K562 (cell line): ENCODE results near the gene PDCD11. TPM values are rescaled to one million over a fixed set of nuclear protein-coding genes. Genes with fewer than 3 reads are reported as not detected.

ENCODE experiments used
- ATAC-seq: fragments of 200-7000 bp; cut with Tn5 transposase; 3 replicates; pipeline ENCODE4 v1.9.1; 2020; ENCODE audit warnings: moderate library complexity
- BruUV-seq: library from RNA; stranded (reverse); fragments of 400-500 nt; replicated peaks from 2 replicates; lab custom pipeline; 2021; lab: Mats Ljungman, UMichigan
- CTCF ChIA-PET: fragments of 300-600 bp; formaldehyde crosslinking; extraction: SDS; loops from one replicate; lab custom pipeline; 2021; ENCODE audit warnings: low intra/inter-chr PET ratio; lab: Yijun Ruan, JAX
- POLR2A ChIA-PET: fragments of 300-600, 350-650 bp; sonication (Branson Sonifier 250); formaldehyde crosslinking; extraction: SDS; loops from one replicate; lab custom pipeline; 2021; ENCODE audit warnings: antibody characterized with exemption, inconsistent platforms; lab: Yijun Ruan, JAX
- DNase-seq, 4 experiments: peaks; one replicate each; pipeline versions ENCODE4 v3.0.0 to v3.0.0-alpha.2; 2011 to 2018; ENCODE audit warnings: low spot score in 3 of 4, mixed read lengths in 3 of 4; ENCODE audit errors: extremely low read depth in 1 of 4
- FAIRE-seq: peaks from 2 replicates; lab custom pipeline; 2011; peaks lifted over from hg19 to GRCh38; lab: Jason Lieb, UNC
- H2AFZ ChIP-seq: 2 replicates; pipeline ENCODE4 v1.6.0; 2011; ENCODE audit warnings: low read depth, low read length, control low read depth, inconsistent platforms
- H3K27ac ChIP-seq: fragments of 200-600 bp; 3 replicates; pipeline ENCODE4 v1.8.0; 2011; ENCODE audit warnings: low read depth, mild to moderate bottlenecking, control low read depth, inconsistent platforms, low read length, moderate library complexity, mixed read lengths; ENCODE audit errors: extremely low read depth
- H3K27me3 ChIP-seq, 2 experiments: fragments of 300-600 bp in 1 of 2; 2 replicates in 1 of 2; 3 replicates in 1 of 2; pipeline versions ENCODE4 v1.6.0 to v1.8.0; 2011; ENCODE audit warnings: inconsistent platforms in 2 of 2, low read length in 2 of 2, mild to moderate bottlenecking in 1 of 2, mixed read lengths in 1 of 2, moderate library complexity in 1 of 2; ENCODE audit not compliant: control insufficient read depth in 2 of 2, insufficient read depth in 2 of 2
- H3K36me3 ChIP-seq: fragments of 300-600 bp; 3 replicates; pipeline ENCODE4 v1.8.0; 2011; ENCODE audit warnings: mild to moderate bottlenecking, low read length, inconsistent platforms; ENCODE audit not compliant: control insufficient read depth, insufficient read depth
- H3K4me1 ChIP-seq, 2 experiments: fragments of 200-600 bp in 1 of 2; replicated peaks in 1 of 2; 2 replicates in 1 of 2; 3 replicates in 1 of 2; pipeline versions ENCODE4 v1.5.1 to v1.8.0; 2011; ENCODE audit warnings: inconsistent platforms in 2 of 2, low read length in 2 of 2, mild to moderate bottlenecking in 1 of 2, mixed read lengths in 1 of 2, moderate library complexity in 1 of 2; ENCODE audit not compliant: control insufficient read depth in 2 of 2, insufficient read depth in 2 of 2
- H3K4me2 ChIP-seq: 2 replicates; pipeline ENCODE4 v1.6.1; 2011; ENCODE audit warnings: low read length, control low read depth, inconsistent platforms, mixed read lengths; ENCODE audit not compliant: insufficient read depth
- H3K4me3 ChIP-seq: fragments of 200-600 bp; sonication (generic), shearing (Covaris generic); 2 replicates; pipeline ENCODE4 v1.5.1; 2016; ENCODE audit warnings: control low read depth, inconsistent platforms
- H3K79me2 ChIP-seq: fragments of 200-600 bp; 3 replicates; pipeline ENCODE4 v1.8.0; 2011; ENCODE audit warnings: low read length, inconsistent platforms; ENCODE audit not compliant: control insufficient read depth, insufficient read depth
- H3K9ac ChIP-seq, 2 experiments: 2 replicates each; pipeline versions ENCODE4 v1.6.0 to v1.6.1; 2011; ENCODE audit warnings: low read depth in 2 of 2, low read length in 2 of 2, control low read depth in 1 of 2, inconsistent platforms in 1 of 2, mild to moderate bottlenecking in 1 of 2, mixed read lengths in 1 of 2; ENCODE audit not compliant: insufficient read depth in 1 of 2
- H3K9me1 ChIP-seq: one replicate; pipeline ENCODE4 v1.6.0; 2011; ENCODE audit warnings: inconsistent platforms, mild to moderate bottlenecking, low read length, moderate library complexity; ENCODE audit not compliant: control insufficient read depth, insufficient read depth
- H3K9me3 ChIP-seq: replicated peaks from 2 replicates; pipeline ENCODE4 v1.5.1; 2011; ENCODE audit warnings: low read depth, low read length, inconsistent platforms; ENCODE audit not compliant: control insufficient read depth, insufficient read depth
- H4K20me1 ChIP-seq: replicated peaks from 2 replicates; pipeline ENCODE4 v1.6.1; 2011; ENCODE audit warnings: low read length, inconsistent platforms, mixed read lengths; ENCODE audit not compliant: control insufficient read depth, insufficient read depth
- BRF1 ChIP-seq: IDR thresholded peaks from 3 replicates; pipeline ENCODE4 v1.6.1; 2011; ENCODE audit warnings: borderline replicate concordance, mild to moderate bottlenecking; ENCODE audit not compliant: insufficient read length; ENCODE audit errors: extremely low read depth
- CBFA2T3 ChIP-seq: fragments of 450-650 bp; IDR thresholded peaks from 2 replicates; pipeline ENCODE4 v1.6.1; 2017
- HDAC2 ChIP-seq: fragments of 450-650 bp; IDR thresholded peaks from 2 replicates; pipeline ENCODE4 v1.6.1; 2016; ENCODE audit warnings: mild to moderate bottlenecking
- PCBP1 ChIP-seq: fragments of 200-400 bp; formaldehyde crosslinking; IDR thresholded peaks from 2 replicates; pipeline ENCODE4 v1.6.1; 2018; ENCODE audit warnings: mild to moderate bottlenecking, low read depth, low read length; ENCODE audit not compliant: poor library complexity, severe bottlenecking
- RBM39 ChIP-seq: fragments of 200-400 bp; formaldehyde crosslinking; optimal IDR thresholded peaks from 2 replicates; pipeline ENCODE3; 2018; ENCODE audit warnings: low read depth, low read length
- TCF3 ChIP-seq: sonication (generic); formaldehyde crosslinking; IDR thresholded peaks from 2 replicates; pipeline ENCODE4 v1.4.0; 2020; ENCODE audit warnings: mild to moderate bottlenecking, missing genetic modification reagents
- ZNF551 ChIP-seq: fragments of 250-450 bp; sonication (Bioruptor Pico); IDR thresholded peaks from 2 replicates; pipeline ENCODE4 v1.5.0; 2021; ENCODE audit warnings: mild to moderate bottlenecking, moderate library complexity
- WGBS: fragments of 100-300 bp; shearing (Covaris generic); methylation state at CpG from one replicate; pipeline ENCODE4 v1.1.6; 2016; ENCODE audit warnings: low coverage, mixed read lengths; ENCODE audit not compliant: insufficient coverage; ENCODE audit errors: missing lambda C conversion rate; 5-methylcytosine and 5-hydroxymethylcytosine counted together
- in situ Hi-C: fragments of 300-500 bp; cut with MboI; formaldehyde crosslinking; loops from 4 replicates; pipeline ENCODE4 v1.15.0; 2018; ENCODE audit warnings: inconsistent platforms, mixed read lengths
- intact Hi-C: fragments of 100-400 bp; cut with micrococcal nuclease; formaldehyde crosslinking; loops from 2 replicates; pipeline ENCODE4 v1.14.2; 2022
- polyA plus RNA-seq, 8 experiments: library from polyadenylated mRNA; depleted of rRNA in 4 of 8; stranded (reverse) in 5 of 8; unstranded in 3 of 8; fragments of >200 nt; fragmentation: Nextera tagmentation in 2 of 8; fragmentation: Illumina TruSeq in 1 of 8; extraction: Ambion mirVana in 2 of 8; extraction: Trizol in 1 of 8; gene quantifications; 2 replicates each; pipeline versions ENCODE4 v1.2.1 to v1.2.3, GENCODE V29; 2011 to 2014; ENCODE audit warnings: inconsistent platforms in 1 of 8, missing spikeins in 1 of 8
- total RNA-seq, 7 experiments: library from RNA; depleted of rRNA in 6 of 7; stranded (reverse); fragments of >200 nt in 6 of 7; fragmentation: Illumina TruSeq in 2 of 7; extraction: Trizol in 2 of 7; gene quantifications; 2 replicates each; pipeline versions ENCODE4 v1.2.1 to v1.2.3, GENCODE V29; 2011 to 2021; ENCODE audit warnings: low replicate concordance in 1 of 7
- TF ChIP-seq, protein P1 (sequence below), 2 experiments: fragments of 450-650 bp in 1 of 2; IDR thresholded peaks; 2 replicates each; pipeline ENCODE4 v1.6.1; 2011 to 2017; ENCODE audit warnings: low read depth in 2 of 2, antibody characterized with exemption in 1 of 2, borderline replicate concordance in 1 of 2, low read length in 1 of 2, mild to moderate bottlenecking in 1 of 2, mixed read lengths in 1 of 2; ENCODE audit not compliant: control insufficient read depth in 1 of 2
- TF ChIP-seq, protein P2 (sequence below): sonication (generic); formaldehyde crosslinking; IDR thresholded peaks from 2 replicates; pipeline ENCODE4 v1.8.0; 2022; ENCODE audit warnings: missing genetic modification reagents, mild to moderate bottlenecking, moderate library complexity, borderline replicate concordance
- TF ChIP-seq, protein P3 (sequence below): sonication (generic); formaldehyde crosslinking; IDR thresholded peaks from 2 replicates; pipeline ENCODE4 v1.8.0; 2022; ENCODE audit warnings: mild to moderate bottlenecking, missing genetic modification reagents

The PDCD11 gene
- total and polyA plus RNA-seq, 9 of the 15 experiments (the other 6 are each of a cell fraction or from before 2014, with no cell fraction given) = 14.8 to 73.8 (median 50.0) TPM

- TF ChIP-seq CBFA2T3 (no peak), PCBP1 (no peak), BRF1 (no peak), RBM39 (no peak)
Observed at GRCh38 chr10:103469201-103469600, 72.8 kb downstream of the PDCD11 start (continued).

DNA sequence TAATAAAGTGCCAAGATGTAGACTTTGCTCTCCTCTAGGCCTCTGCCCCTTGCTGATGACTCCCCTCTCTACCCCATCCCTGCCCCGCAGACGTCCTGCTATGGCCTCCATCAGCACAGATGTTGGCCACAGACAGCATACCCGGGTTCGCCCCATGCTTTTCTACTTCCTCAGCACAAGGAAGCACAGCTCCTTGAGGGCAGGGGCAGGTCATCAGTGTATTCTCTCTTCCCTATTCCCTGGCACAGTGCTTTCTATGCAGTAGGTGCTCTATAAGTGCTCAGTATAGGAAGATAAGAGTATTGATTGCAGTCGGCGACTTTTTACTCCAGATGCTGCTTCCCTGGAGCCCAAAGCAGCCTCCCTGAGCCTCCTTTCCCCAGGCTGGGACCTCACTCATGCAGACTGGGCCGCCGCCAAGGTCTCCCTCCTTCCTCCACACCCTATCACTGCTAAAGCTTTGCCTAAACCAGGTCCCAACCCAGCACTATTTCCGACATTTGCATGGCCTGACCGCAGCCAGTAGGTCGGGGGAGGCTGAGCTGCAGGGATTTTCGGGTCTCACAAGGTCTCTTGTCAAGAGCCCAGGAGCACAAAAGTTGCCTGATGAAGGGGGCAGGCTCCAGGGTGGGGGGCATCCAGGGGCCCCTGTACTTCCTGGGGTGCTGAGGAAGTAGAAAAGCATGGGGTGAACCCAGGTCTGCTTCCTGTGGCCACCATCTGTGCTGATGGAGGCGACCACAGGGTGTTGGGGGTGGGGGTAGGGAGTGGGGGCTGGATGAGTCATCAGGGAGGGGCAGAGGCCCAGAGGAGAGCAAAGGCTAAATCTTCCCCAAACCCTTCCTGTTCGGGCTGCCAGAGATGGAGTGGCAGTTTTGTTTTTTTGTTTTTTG is 74.6 kb downstream of the PDCD11 start:
- ATAC-seq = peak; percentile 86
- in situ Hi-C loops (no loop called here), intact Hi-C loops (no loop called here)
- WGBS = 20% methylated on average over 13 of the region's 14 CpGs
- Histone ChIP-seq H4K20me1 (no peaks in the 10 kb centered on the region; the same call in 1 of the 2 replicates), H3K4me3 (no peak overlapping the region), H3K9ac (no peak overlapping the region), H3K9me1 (no peaks in the 10 kb centered on the region), H3K4me1 (peaks cover 8 to 10% of the 10 kb centered on the region in 2 experiments; a peak in 3 of 5 replicates), H3K79me2 (no peaks in the 10 kb centered on the region), H3K4me2 (no peak overlapping the region), H3K27me3 (peaks cover 0 to 10% of the 10 kb centered on the region in 2 experiments; a peak in 1 of 5 replicates), H2AFZ (peak overlapping the region; percentile 56; the same call in 1 of the 2 replicates), H3K9me3 (no peaks in the 10 kb centered on the region), H3K36me3 (no peaks in the 10 kb centered on the region), H3K27ac (no peak overlapping the region)
- no peak for FAIRE-seq
- BruUV-seq = no TSS peak
- ChIA-PET POLR2A (no interaction called here), CTCF (interaction anchor here (0.6 kb wide), 1 partner anchor 26 kb away, joined by 3 read pairs; no protein-coding TSS in a partner anchor)
- peak; percentile 65 to 77 (median 72) for DNase-seq
- no peak for TF ChIP-seq ZNF551
- TF ChIP-seq HDAC2 = peak; percentile 58; the same call in 1 of the 2 replicates
- TF ChIP-seq TCF3 = no peak
- TF ChIP-seq, protein P1, sequence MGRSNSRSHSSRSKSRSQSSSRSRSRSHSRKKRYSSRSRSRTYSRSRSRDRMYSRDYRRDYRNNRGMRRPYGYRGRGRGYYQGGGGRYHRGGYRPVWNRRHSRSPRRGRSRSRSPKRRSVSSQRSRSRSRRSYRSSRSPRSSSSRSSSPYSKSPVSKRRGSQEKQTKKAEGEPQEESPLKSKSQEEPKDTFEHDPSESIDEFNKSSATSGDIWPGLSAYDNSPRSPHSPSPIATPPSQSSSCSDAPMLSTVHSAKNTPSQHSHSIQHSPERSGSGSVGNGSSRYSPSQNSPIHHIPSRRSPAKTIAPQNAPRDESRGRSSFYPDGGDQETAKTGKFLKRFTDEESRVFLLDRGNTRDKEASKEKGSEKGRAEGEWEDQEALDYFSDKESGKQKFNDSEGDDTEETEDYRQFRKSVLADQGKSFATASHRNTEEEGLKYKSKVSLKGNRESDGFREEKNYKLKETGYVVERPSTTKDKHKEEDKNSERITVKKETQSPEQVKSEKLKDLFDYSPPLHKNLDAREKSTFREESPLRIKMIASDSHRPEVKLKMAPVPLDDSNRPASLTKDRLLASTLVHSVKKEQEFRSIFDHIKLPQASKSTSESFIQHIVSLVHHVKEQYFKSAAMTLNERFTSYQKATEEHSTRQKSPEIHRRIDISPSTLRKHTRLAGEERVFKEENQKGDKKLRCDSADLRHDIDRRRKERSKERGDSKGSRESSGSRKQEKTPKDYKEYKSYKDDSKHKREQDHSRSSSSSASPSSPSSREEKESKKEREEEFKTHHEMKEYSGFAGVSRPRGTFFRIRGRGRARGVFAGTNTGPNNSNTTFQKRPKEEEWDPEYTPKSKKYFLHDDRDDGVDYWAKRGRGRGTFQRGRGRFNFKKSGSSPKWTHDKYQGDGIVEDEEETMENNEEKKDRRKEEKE (IDR thresholded peaks at IDR 0.05; ENCODE audit: borderline replicate concordance in 1 of 2, control insufficient read depth in 1 of 2, low read depth in 2 of 2, low read length in 1 of 2) = no peak
- TF ChIP-seq, protein P2, sequence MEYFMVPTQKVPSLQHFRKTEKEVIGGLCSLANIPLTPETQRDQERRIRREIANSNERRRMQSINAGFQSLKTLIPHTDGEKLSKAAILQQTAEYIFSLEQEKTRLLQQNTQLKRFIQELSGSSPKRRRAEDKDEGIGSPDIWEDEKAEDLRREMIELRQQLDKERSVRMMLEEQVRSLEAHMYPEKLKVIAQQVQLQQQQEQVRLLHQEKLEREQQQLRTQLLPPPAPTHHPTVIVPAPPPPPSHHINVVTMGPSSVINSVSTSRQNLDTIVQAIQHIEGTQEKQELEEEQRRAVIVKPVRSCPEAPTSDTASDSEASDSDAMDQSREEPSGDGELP (CRISPR knock-in tag) = 0 out of 2 replicates have a peak, but pooled peaks have one; percentile 18
- TF ChIP-seq, protein P3, sequence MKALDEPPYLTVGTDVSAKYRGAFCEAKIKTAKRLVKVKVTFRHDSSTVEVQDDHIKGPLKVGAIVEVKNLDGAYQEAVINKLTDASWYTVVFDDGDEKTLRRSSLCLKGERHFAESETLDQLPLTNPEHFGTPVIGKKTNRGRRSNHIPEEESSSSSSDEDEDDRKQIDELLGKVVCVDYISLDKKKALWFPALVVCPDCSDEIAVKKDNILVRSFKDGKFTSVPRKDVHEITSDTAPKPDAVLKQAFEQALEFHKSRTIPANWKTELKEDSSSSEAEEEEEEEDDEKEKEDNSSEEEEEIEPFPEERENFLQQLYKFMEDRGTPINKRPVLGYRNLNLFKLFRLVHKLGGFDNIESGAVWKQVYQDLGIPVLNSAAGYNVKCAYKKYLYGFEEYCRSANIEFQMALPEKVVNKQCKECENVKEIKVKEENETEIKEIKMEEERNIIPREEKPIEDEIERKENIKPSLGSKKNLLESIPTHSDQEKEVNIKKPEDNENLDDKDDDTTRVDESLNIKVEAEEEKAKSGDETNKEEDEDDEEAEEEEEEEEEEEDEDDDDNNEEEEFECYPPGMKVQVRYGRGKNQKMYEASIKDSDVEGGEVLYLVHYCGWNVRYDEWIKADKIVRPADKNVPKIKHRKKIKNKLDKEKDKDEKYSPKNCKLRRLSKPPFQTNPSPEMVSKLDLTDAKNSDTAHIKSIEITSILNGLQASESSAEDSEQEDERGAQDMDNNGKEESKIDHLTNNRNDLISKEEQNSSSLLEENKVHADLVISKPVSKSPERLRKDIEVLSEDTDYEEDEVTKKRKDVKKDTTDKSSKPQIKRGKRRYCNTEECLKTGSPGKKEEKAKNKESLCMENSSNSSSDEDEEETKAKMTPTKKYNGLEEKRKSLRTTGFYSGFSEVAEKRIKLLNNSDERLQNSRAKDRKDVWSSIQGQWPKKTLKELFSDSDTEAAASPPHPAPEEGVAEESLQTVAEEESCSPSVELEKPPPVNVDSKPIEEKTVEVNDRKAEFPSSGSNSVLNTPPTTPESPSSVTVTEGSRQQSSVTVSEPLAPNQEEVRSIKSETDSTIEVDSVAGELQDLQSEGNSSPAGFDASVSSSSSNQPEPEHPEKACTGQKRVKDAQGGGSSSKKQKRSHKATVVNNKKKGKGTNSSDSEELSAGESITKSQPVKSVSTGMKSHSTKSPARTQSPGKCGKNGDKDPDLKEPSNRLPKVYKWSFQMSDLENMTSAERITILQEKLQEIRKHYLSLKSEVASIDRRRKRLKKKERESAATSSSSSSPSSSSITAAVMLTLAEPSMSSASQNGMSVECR (CRISPR knock-in tag) = no peak
